CD4-positive, alpha-beta T cell treated with Interferon alpha-2 for 1 hour (primary cell): ENCODE results near the gene SMIM5.

ENCODE experiments used
- DNase-seq, 2 donors: peaks; one replicate each; pipeline ENCODE4 v3.0.0-alpha.2; 2020 to 2022

The SMIM5 gene

DNA sequence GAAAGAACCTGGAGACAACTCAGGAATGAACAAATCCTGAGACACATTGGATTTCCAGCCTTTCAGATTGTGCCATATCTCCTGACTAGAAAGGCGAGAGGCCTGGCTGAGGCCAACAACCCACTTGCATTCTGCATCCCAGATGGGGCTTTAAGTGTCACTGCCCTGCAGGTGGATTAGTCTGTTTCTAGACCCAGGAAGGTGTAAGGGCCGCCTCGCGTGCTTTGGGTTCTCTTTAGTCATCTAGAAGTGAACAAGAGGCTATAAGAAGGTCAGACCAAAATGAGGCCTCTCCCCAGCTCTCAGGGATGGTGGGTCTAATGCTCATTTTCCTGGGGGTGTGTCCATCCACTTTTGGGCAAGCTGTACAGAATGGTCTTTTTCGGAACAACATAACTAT lies 38.8 kb downstream of the SMIM5 start:
- no peak for DNase-seq

DNA sequence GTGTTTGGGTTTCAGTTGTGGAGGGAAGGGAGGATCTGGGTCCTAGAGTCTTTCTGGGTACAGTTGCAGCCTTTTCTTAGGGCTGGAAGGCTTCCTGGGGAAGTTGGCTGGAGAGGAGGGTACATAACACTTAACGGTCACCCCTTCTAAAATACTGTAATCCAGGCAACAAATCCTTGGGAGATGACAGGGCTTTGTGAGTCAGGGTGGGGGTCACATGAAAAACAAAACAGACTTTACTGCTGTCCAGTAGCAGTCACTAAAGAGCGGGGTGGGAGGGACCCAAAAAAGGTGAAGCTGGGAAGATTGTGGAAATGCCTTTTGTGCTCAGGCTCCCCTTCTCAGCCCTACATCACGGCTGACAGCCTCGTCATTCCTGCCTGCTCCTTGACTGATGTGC lies 40.3 kb downstream of the SMIM5 start:
- no peak for DNase-seq

DNA sequence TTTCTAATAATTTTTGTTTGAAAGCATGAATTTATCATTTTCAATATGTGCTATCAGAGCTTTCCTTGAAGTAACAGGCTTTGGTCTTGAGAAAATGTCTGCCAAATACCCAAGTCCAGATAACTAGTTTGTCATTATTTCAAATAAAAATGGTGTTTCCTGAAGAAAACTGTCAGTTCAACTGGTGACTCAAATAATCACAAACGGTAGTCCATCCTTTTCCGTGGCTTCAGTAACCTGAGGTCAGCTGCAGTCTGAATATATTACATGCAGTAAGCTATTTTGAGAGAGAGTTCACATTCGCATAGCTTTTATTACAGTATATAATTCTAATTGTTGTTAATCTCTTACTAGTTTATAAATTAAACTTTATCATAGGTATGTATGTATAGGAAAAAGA lies 43.2 kb downstream of the SMIM5 start:
- DNase-seq: no peak

DNA sequence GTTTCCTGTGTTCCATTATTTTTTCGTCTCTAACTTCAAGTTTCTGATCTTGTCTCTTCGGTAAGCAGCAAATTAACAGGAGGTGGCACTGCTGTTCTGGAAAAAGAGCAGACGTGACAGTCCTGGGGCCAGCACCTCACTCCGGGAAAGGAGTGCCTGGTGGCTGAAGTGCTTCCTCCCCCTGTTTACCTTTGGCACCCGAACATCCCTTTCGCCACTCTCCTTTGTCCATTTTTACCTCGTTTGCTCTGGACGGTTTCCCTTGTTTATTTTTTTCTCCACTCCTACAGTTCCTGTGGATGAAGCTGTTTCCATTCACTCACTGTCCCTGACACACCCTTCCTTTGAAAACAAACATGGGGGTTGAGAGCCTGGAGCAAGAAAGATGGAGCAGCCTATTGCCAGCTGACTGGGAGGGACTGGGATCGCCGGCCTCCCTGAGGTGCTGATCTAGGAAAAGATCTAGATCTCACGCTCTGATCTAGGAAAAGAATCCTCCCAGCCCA lies 46.5 kb downstream of the SMIM5 start:
- DNase-seq: no peak

DNA sequence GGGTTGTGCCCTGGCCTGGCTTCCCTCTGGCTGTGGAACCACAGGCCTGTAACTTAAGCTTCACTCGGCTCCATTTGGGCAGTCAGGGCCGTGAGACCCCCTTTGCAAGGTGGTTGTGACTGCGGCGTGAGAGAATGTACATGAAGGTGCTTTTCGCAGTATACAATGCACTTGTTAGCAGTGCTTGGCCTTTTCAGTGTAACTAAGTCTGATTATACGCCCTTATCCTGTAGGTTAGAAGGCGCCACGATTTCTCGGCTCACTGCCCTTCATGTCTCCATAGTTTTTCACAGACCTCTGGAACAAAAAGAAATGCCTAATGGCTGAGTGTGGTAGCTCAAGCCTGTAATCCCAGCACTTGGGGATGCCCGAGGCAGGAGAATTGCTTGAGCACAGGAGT lies 47.2 kb downstream of the SMIM5 start:
- no peak for DNase-seq

DNA sequence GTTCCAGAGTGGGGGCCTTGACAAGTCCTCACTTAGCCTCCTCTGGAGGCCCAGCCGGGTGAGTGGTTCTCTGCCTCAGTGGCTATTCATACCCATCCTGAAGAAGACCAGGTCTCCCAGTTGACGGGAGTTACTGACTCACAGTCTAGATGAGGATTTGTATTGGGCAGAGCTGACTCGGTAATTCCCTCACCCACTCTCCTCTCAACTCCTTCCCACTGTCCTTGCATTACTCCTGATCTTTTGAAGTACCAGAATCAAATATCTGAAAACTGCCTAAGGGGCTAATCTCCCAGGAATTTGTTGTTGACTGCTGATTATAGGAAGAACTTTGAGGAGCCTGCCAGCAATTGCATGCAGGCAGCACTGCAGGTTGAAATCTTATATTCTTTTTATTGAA lies 48.1 kb downstream of the SMIM5 start:
- DNase-seq: no peak

DNA sequence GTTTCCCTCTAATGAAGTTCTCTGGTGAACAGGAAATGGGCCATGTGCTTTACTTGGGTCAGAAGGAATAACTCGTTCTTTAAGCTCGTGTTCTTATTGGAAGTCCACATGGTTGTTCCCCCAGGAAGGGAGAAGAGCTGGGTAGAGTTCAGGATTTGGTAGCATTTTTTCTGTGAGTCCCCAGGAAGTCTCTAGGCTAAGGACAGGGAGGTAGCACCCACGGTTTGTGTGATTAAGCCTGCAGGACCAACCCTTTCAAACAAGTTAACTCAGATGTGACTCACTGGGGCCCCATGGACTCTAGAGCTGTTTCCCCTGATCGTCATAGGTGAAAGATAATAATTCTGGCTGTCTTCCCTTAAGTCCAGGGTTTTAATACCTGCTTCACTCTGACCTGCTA lies 50.3 kb downstream of the SMIM5 start:
- DNase-seq: no peak

DNA sequence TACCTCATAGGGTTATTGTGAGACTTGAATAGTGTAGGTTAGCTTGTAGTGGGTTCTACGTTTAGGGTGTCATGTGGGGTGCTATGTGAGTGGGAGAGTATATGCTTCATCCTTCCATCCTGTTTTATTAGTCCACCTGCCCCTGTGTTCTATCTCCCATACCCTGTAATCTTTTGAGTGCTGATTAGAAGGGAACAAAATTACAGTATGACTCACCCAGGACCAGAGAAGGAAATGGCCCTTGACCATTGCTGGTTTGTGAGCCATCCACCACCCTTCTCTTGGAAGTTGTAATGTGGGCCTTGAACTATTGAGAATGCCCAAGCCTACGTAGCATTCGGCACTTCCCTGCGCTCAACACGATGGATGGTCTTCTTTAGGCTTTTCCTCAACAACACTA lies 51.0 kb downstream of the SMIM5 start:
- no peak for DNase-seq

DNA sequence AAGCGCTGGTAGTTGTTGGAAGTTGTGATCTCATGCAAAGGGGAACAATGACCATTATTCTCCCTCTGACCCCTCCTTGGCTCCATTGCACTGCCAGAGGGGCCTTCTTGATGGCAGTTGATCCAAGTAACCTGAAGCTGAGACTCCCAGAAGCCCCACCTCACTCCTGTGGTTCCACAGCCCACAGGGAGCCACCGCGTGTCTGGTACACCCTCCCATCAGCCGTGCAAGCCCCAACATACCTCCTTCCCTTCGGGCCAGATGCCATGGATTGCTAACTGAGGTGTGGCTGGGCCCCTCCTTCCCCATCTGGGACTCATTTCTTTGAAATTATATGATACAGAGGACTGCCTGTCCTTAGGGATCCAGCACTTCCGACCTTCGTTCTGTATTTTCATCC lies 51.7 kb downstream of the SMIM5 start:
- no peak for DNase-seq

DNA sequence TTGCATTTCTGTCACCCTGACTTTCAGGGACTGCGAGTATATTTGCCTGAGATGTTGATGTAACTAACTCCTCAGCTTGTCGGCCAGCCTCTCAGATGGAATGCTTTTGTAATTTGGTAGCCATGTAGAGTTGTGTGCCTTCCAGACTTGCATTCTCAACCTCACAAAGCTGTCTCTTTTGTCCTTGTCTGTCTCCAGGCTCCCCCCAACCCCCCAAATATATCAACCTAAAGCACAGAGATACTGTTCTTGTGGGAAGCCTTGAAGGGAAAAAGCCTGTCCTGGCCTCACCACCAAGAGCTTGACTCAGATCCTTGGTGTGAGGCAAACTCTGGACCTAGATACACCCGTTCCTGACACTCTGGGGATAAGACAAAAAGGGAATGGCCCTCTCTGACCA lies 52.3 kb downstream of the SMIM5 start:
- no peak for DNase-seq

DNA sequence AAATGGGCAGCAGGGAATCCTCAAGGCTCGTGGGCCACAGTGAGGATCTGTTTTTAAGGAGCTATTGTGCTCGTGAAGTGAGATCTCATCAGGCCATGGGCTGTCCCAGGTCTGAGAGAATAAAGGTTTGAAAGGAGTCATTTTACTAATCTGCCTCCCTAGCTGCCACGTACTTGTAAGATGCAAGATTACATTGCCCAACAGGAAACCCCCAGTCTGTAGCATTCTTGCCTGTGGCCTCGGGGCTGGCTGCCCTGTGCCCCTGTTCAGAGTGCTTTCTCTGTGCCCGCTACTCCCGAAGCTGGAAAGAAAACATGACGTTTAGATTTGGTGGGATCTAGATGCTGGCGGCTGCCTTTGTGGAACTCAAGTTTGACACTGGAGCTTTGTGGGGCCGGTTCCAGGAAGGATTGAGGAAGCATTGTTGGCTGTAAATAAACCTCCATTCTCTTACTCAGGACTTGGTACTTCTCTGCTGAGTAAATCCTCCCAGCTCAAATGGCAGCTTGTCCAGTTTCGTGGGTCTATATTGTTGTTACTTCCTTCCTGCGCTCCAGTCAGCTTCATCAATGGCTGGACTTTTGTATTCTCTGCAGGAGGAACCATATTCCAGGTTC lies 55.1 kb downstream of the SMIM5 start:
- peak in 1 of 2 donors; percentile 10 for DNase-seq

DNA sequence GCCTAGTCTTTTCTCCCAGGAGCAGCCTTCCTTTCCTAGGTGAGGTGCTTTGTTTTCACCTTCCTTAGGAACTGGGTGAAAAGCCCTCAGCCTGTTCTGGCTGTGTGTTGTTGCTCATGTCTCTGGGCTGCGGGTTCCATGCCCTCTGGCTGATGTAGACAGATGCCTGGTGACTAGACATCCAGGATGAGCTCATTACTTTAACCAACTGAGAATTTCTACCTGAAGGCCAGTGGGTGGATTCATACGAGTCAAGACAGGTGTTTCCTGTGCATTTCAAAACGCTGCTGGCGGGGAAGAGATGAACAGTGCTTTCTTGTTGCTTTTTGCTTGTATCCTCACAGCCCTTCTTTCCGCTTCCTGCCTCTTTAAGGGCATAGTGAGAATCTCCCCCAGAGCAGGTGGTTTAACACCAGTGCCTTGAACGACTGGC lies 56.2 kb downstream of the SMIM5 start:
- DNase-seq: peak; percentile 45 to 54
